IMR-90 (cell line): ENCODE data around the gene VN1R2.

Source experiments
- BHLHE40 ChIP-seq: fragments of 150-350 bp; IDR thresholded peaks from 2 replicates; pipeline ENCODE4 v1.6.1; 2016; ENCODE audit warnings: mild to moderate bottlenecking, low read depth, low read length
- CEBPB ChIP-seq: IDR thresholded peaks from 2 replicates; pipeline ENCODE4 v1.6.1; 2012; ENCODE audit warnings: low read depth, low read length, improper control_type of control experiment
- CTCF ChIP-seq: conservative IDR thresholded peaks from 2 replicates; pipeline ENCODE4 v1.5.1; 2012; ENCODE audit warnings: mild to moderate bottlenecking, low read depth, low read length, improper control_type of control experiment
- ELK1 ChIP-seq: fragments of 150-350 bp; IDR thresholded peaks from 2 replicates; pipeline ENCODE4 v1.6.1; 2016; ENCODE audit warnings: low read depth, mild to moderate bottlenecking, low read length, moderate library complexity, borderline replicate concordance
- FOS ChIP-seq: fragments of 150-350 bp; IDR thresholded peaks from 2 replicates; pipeline ENCODE4 v1.6.1; 2016; ENCODE audit warnings: low read depth, low read length
- MAFK ChIP-seq: IDR thresholded peaks from 2 replicates; pipeline ENCODE4 v1.6.1; 2012; ENCODE audit warnings: low read depth, low read length, improper control_type of control experiment
- MAZ ChIP-seq: IDR thresholded peaks from 2 replicates; pipeline ENCODE4 v1.6.1; 2012; ENCODE audit warnings: low read depth, mild to moderate bottlenecking, low read length, improper control_type of control experiment, moderate library complexity, borderline replicate concordance
- MXI1 ChIP-seq: IDR thresholded peaks from 2 replicates; pipeline ENCODE4 v1.6.1; 2012; ENCODE audit warnings: low read depth, mild to moderate bottlenecking, low read length, moderate library complexity, borderline replicate concordance
- POLR2A ChIP-seq: IDR thresholded peaks from 2 replicates; pipeline ENCODE4 v1.6.1; 2012; ENCODE audit warnings: mild to moderate bottlenecking, low read depth, low read length
- RCOR1 ChIP-seq: IDR thresholded peaks from 2 replicates; pipeline ENCODE4 v1.6.1; 2012; ENCODE audit warnings: mild to moderate bottlenecking, low read length, improper control_type of control experiment; ENCODE audit not compliant: insufficient replicate concordance
- RFX5 ChIP-seq: IDR thresholded peaks from 2 replicates; pipeline ENCODE4 v1.8.0; 2012; ENCODE audit warnings: low read depth, mild to moderate bottlenecking, low read length, moderate library complexity
- SMC3 ChIP-seq: fragments of 150-350 bp; IDR thresholded peaks from 2 replicates; pipeline ENCODE4 v1.6.1; 2016; ENCODE audit warnings: low read depth, mild to moderate bottlenecking, antibody characterized with exemption, low read length, moderate library complexity
- USF2 ChIP-seq: fragments of 150-350 bp; IDR thresholded peaks from 2 replicates; pipeline ENCODE4 v1.6.1; 2017; ENCODE audit warnings: mild to moderate bottlenecking, antibody characterized with exemption, low read length, low read depth

- TF ChIP-seq CTCF = no peak
- no peak for TF ChIP-seq MAFK
- TF ChIP-seq ELK1 = no peak
- no peak for TF ChIP-seq POLR2A
- TF ChIP-seq SMC3 = no peak
- no peak for TF ChIP-seq MAZ
- TF ChIP-seq BHLHE40 = no peak
- no peak for TF ChIP-seq USF2
- no peak for TF ChIP-seq RCOR1
- TF ChIP-seq FOS = no peak
- no peak for TF ChIP-seq MXI1
- TF ChIP-seq RFX5 = no peak
- TF ChIP-seq CEBPB = no peak
Observed at GRCh38 chr19:53224606-53225005, 33.5 kb upstream of the VN1R2 start.
